GM12878 (cell line): ENCODE data around the gene OR2M3. TPM values are rescaled to one million over a fixed set of nuclear protein-coding genes. Genes with fewer than 3 reads are reported as not detected.
"Not testable (repeated sequence)": the region's sequence is repeated elsewhere in the genome, so short reads cannot be mapped to it uniquely, and the experiment has no call there.

ENCODE experiments used
- ATAC-seq: fragments of 200-7000 bp; cut with Tn5 transposase; 3 replicates; pipeline ENCODE4 v1.9.1; 2020; ENCODE audit warnings: mild to moderate bottlenecking, moderate library complexity
- BruUV-seq: library from RNA; stranded (reverse); fragments of 400-500 nt; replicated peaks from 2 replicates; lab custom pipeline; 2021; lab: Mats Ljungman, UMichigan
- CTCF ChIA-PET: fragments of 300-600 bp; sonication (Branson Sonifier 250); formaldehyde crosslinking; extraction: SDS; loops from one replicate; lab custom pipeline; 2021; ENCODE audit warnings: inconsistent platforms; lab: Yijun Ruan, JAX
- POLR2A ChIA-PET: fragments of 350-600 bp; formaldehyde crosslinking; extraction: SDS; loops from one replicate; lab custom pipeline; 2021; ENCODE audit warnings: inconsistent platforms; lab: Charles Lee
- RAD21 ChIA-PET: fragments of 300-600 bp; sonication (Branson Sonifier 250); formaldehyde crosslinking; loops from one replicate; lab custom pipeline; 2023; ENCODE audit warnings: antibody characterized with exemption; ENCODE audit not compliant: unreplicated experiment; lab: Charles Lee
- SMC1A ChIA-PET: fragments of 300-600 bp; sonication (Branson Sonifier 250); formaldehyde crosslinking; loops from one replicate; lab custom pipeline; 2023; ENCODE audit not compliant: unreplicated experiment, uncharacterized antibody; lab: Charles Lee
- DNase-seq: peaks from one replicate; pipeline ENCODE4 v3.0.0-alpha.2; 2011; ENCODE audit warnings: low read depth, low spot score
- FAIRE-seq: peaks from 3 replicates; lab custom pipeline; 2011; peaks lifted over from hg19 to GRCh38; lab: Jason Lieb, UNC
- H2AFZ ChIP-seq: 2 replicates; pipeline ENCODE4 v1.6.0; 2011; ENCODE audit warnings: low read depth, low read length, control low read depth; ENCODE audit not compliant: control insufficient read depth
- H3K27ac ChIP-seq: 2 replicates; pipeline ENCODE4 v1.5.1; 2011; ENCODE audit warnings: control low read depth; ENCODE audit not compliant: control insufficient read depth, insufficient read depth
- H3K27me3 ChIP-seq, 2 experiments: replicated peaks in 1 of 2; 2 replicates each; pipeline versions ENCODE4 v1.6.0 to v1.6.1; 2011; ENCODE audit warnings: low read length in 1 of 2; ENCODE audit not compliant: control insufficient read depth in 2 of 2, insufficient read depth in 2 of 2
- H3K36me3 ChIP-seq, 2 experiments: 2 replicates each; pipeline ENCODE4 v1.5.1; 2011; ENCODE audit warnings: low read length in 1 of 2; ENCODE audit not compliant: control insufficient read depth in 2 of 2, insufficient read depth in 2 of 2
- H3K4me1 ChIP-seq: 2 replicates; pipeline ENCODE4 v1.6.1; 2011; ENCODE audit warnings: mild to moderate bottlenecking, low read length, moderate library complexity, mixed read lengths; ENCODE audit not compliant: control insufficient read depth, insufficient read depth
- H3K4me2 ChIP-seq: 2 replicates; pipeline ENCODE4 v1.6.0; 2011; ENCODE audit warnings: control low read depth; ENCODE audit not compliant: control insufficient read depth, insufficient read depth
- H3K4me3 ChIP-seq: fragments of 200-600 bp; sonication (generic); 2 replicates; pipeline ENCODE4 v1.5.1; 2016
- H3K79me2 ChIP-seq: 2 replicates; pipeline ENCODE4 v1.6.0; 2011; ENCODE audit warnings: low read length; ENCODE audit not compliant: control insufficient read depth, insufficient read depth
- H3K9ac ChIP-seq: 2 replicates; pipeline ENCODE4 v1.8.0; 2011; ENCODE audit warnings: low read length, control low read depth, mixed read lengths; ENCODE audit not compliant: control insufficient read depth, insufficient read depth
- H3K9me3 ChIP-seq: replicated peaks from 3 replicates; pipeline ENCODE4 v1.5.1; 2011; ENCODE audit warnings: mild to moderate bottlenecking, low read length; ENCODE audit not compliant: control insufficient read depth, insufficient read depth
- H4K20me1 ChIP-seq: 2 replicates; pipeline ENCODE4 v1.6.0; 2011; ENCODE audit not compliant: control insufficient read depth, insufficient read depth
- WGBS: methylation state at CpG from one replicate; pipeline ENCODE4 v1.1.6; 2016; ENCODE audit warnings: low lambda C conversion rate; ENCODE audit not compliant: insufficient replicate concordance, insufficient coverage; ENCODE audit errors: missing lambda C conversion rate; 5-methylcytosine and 5-hydroxymethylcytosine counted together
- in situ Hi-C: fragments of 300-500 bp; cut with MboI; formaldehyde crosslinking; loops from 9 replicates; pipeline ENCODE4 v1.14.3; 2018; ENCODE audit warnings: mixed read lengths
- intact Hi-C: fragments of 100-400 bp; cut with micrococcal nuclease; formaldehyde crosslinking; loops from one replicate; pipeline ENCODE4 v1.14.2; 2022; ENCODE audit not compliant: unreplicated experiment
- polyA plus RNA-seq, 11 experiments: library from polyadenylated mRNA; depleted of rRNA in 4 of 11; unstranded in 6 of 11; stranded (reverse) in 5 of 11; fragments of >200 nt; fragmentation: Nextera tagmentation in 4 of 11; fragmentation: Illumina TruSeq in 1 of 11; extraction: Ambion mirVana in 4 of 11; extraction: Trizol in 1 of 11; gene quantifications; 1 replicate in 1 of 11; 2 replicates in 10 of 11; pipeline versions ENCODE4 v1.2.1 to v1.2.3, GENCODE V29; 2011 to 2016; ENCODE audit warnings: inconsistent platforms in 2 of 11, missing spikeins in 2 of 11, low read depth in 1 of 11
- total RNA-seq, 4 experiments: library from RNA; depleted of rRNA in 3 of 4; stranded (reverse); fragments of >200 nt in 3 of 4; fragmentation: Illumina TruSeq in 1 of 4; extraction: Trizol in 1 of 4; gene quantifications; 2 replicates each; pipeline versions ENCODE4 v1.2.1 to v1.2.3, GENCODE V29; 2013 to 2021

The OR2M3 gene
- total and polyA plus RNA-seq, 10 of the 15 experiments (the other 5 are each of a cell fraction or from before 2014, with no cell fraction given) = 0.05 TPM; not detected in 9

DNA sequence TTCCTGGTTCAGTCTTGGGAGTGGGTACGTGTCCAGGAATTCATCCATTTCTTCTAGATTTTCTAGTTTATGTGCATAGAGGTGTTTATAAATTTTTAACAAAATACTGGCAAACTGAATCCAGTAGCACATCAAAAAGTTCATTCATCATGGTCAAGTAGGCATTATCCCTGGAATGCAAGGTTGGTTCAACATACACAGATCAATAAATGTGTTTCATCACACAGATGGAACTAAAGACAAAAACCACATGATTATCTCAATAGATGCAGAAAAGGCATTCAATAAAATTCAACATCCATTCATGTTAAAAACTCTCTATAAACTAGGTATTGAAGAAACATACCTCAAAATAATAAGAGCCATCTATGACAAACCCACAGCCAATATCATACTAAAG is 62.2 kb downstream of the OR2M3 start:
- H4K20me1 ChIP-seq, FAIRE-seq, CTCF ChIA-PET, H3K36me3 ChIP-seq, intact Hi-C loops, H3K4me2 ChIP-seq, ATAC-seq, H3K79me2 ChIP-seq, H3K9ac ChIP-seq, H3K4me1 ChIP-seq, SMC1A ChIA-PET, H3K27me3 ChIP-seq, H3K27ac ChIP-seq, H3K9me3 ChIP-seq, in situ Hi-C loops, POLR2A ChIA-PET, RAD21 ChIA-PET, DNase-seq, BruUV-seq, H2AFZ ChIP-seq, H3K4me3 ChIP-seq: not testable (repeated sequence)
- WGBS = 0% methylated on average over 1 of the region's 1 CpG

Other genes with a start within 250 kb of the OR2M3 start
Only the 7 nearest of the 17 such genes appear.
- not detected in 2 replicates for gene OR2L13, start 102.1 kb upstream of the OR2M3 start, total RNA-seq (2014; rRNA removed)
- not detected in 2 replicates for gene OR2L13, start 102.1 kb upstream of the OR2M3 start, total RNA-seq (2014; rRNA removed; fragmentation: Illumina TruSeq; extraction: Trizol)
- gene OR2L13, start 102.1 kb upstream of the OR2M3 start, total RNA-seq (2021) = not detected in 2 replicates
- 0.04 TPM in 1 of 2 replicates, not detected in the other for gene OR2L13, start 102.1 kb upstream of the OR2M3 start, polyA plus RNA-seq (2011; rRNA removed)
- not detected in 2 replicates for gene OR2L13, start 102.1 kb upstream of the OR2M3 start, polyA plus RNA-seq (2014; fragmentation: Illumina TruSeq; extraction: Trizol)
- gene OR2L13, start 102.1 kb upstream of the OR2M3 start, polyA plus RNA-seq (2014; fragmentation: Nextera tagmentation; extraction: Ambion mirVana) = not detected
- gene OR2L13, start 102.1 kb upstream of the OR2M3 start, polyA plus RNA-seq (2014; rRNA removed) = not detected in 2 replicates
- not detected for gene OR2L13, start 102.1 kb upstream of the OR2M3 start, polyA plus RNA-seq (2016; fragmentation: Nextera tagmentation; extraction: Ambion mirVana)
- gene OR2M5, start 52.1 kb upstream of the OR2M3 start, total RNA-seq (2014; rRNA removed) = not detected in 2 replicates
- not detected in 2 replicates for gene OR2M5, start 52.1 kb upstream of the OR2M3 start, total RNA-seq (2014; rRNA removed; fragmentation: Illumina TruSeq; extraction: Trizol)
- not detected in 2 replicates for gene OR2M5, start 52.1 kb upstream of the OR2M3 start, total RNA-seq (2021)
- gene OR2M5, start 52.1 kb upstream of the OR2M3 start, polyA plus RNA-seq (2011; rRNA removed) = not detected in 2 replicates
- gene OR2M5, start 52.1 kb upstream of the OR2M3 start, polyA plus RNA-seq (2014; fragmentation: Illumina TruSeq; extraction: Trizol) = not detected in 2 replicates
- gene OR2M5, start 52.1 kb upstream of the OR2M3 start, polyA plus RNA-seq (2014; fragmentation: Nextera tagmentation; extraction: Ambion mirVana) = not detected
- gene OR2M5, start 52.1 kb upstream of the OR2M3 start, polyA plus RNA-seq (2014; rRNA removed) = not detected in 2 replicates
- gene OR2M5, start 52.1 kb upstream of the OR2M3 start, polyA plus RNA-seq (2016; fragmentation: Nextera tagmentation; extraction: Ambion mirVana) = not detected
- gene OR2M2, start 22.4 kb upstream of the OR2M3 start, total RNA-seq (2014; rRNA removed) = not detected in 2 replicates
- not detected in 2 replicates for gene OR2M2, start 22.4 kb upstream of the OR2M3 start, total RNA-seq (2014; rRNA removed; fragmentation: Illumina TruSeq; extraction: Trizol)
- gene OR2M2, start 22.4 kb upstream of the OR2M3 start, total RNA-seq (2021) = not detected in 2 replicates
- gene OR2M2, start 22.4 kb upstream of the OR2M3 start, polyA plus RNA-seq (2011; rRNA removed) = not detected in 2 replicates
- not detected in 2 replicates for gene OR2M2, start 22.4 kb upstream of the OR2M3 start, polyA plus RNA-seq (2014; fragmentation: Illumina TruSeq; extraction: Trizol)
- not detected for gene OR2M2, start 22.4 kb upstream of the OR2M3 start, polyA plus RNA-seq (2014; fragmentation: Nextera tagmentation; extraction: Ambion mirVana)
- not detected in 2 replicates for gene OR2M2, start 22.4 kb upstream of the OR2M3 start, polyA plus RNA-seq (2014; rRNA removed)
- gene OR2M2, start 22.4 kb upstream of the OR2M3 start, polyA plus RNA-seq (2016; fragmentation: Nextera tagmentation; extraction: Ambion mirVana) = not detected
- not detected in 2 replicates for gene OR2M4, start 34.2 kb downstream of the OR2M3 start, total RNA-seq (2014; rRNA removed)
- not detected in 2 replicates for gene OR2M4, start 34.2 kb downstream of the OR2M3 start, total RNA-seq (2014; rRNA removed; fragmentation: Illumina TruSeq; extraction: Trizol)
- gene OR2M4, start 34.2 kb downstream of the OR2M3 start, total RNA-seq (2021) = not detected in 2 replicates
- gene OR2M4, start 34.2 kb downstream of the OR2M3 start, polyA plus RNA-seq (2011; rRNA removed) = not detected in 2 replicates
- not detected in 2 replicates for gene OR2M4, start 34.2 kb downstream of the OR2M3 start, polyA plus RNA-seq (2014; fragmentation: Illumina TruSeq; extraction: Trizol)
- not detected for gene OR2M4, start 34.2 kb downstream of the OR2M3 start, polyA plus RNA-seq (2014; fragmentation: Nextera tagmentation; extraction: Ambion mirVana)
- not detected in 2 replicates for gene OR2M4, start 34.2 kb downstream of the OR2M3 start, polyA plus RNA-seq (2014; rRNA removed)
- gene OR2M4, start 34.2 kb downstream of the OR2M3 start, polyA plus RNA-seq (2016; fragmentation: Nextera tagmentation; extraction: Ambion mirVana) = not detected
- not detected in 2 replicates for gene OR2T33, start 80.7 kb downstream of the OR2M3 start, total RNA-seq (2014; rRNA removed)
- gene OR2T33, start 80.7 kb downstream of the OR2M3 start, total RNA-seq (2014; rRNA removed; fragmentation: Illumina TruSeq; extraction: Trizol) = not detected in 2 replicates
- not detected in 2 replicates for gene OR2T33, start 80.7 kb downstream of the OR2M3 start, total RNA-seq (2021)
- not detected in 2 replicates for gene OR2T33, start 80.7 kb downstream of the OR2M3 start, polyA plus RNA-seq (2011; rRNA removed)
- not detected in 2 replicates for gene OR2T33, start 80.7 kb downstream of the OR2M3 start, polyA plus RNA-seq (2014; fragmentation: Illumina TruSeq; extraction: Trizol)
- not detected for gene OR2T33, start 80.7 kb downstream of the OR2M3 start, polyA plus RNA-seq (2014; fragmentation: Nextera tagmentation; extraction: Ambion mirVana)
- gene OR2T33, start 80.7 kb downstream of the OR2M3 start, polyA plus RNA-seq (2014; rRNA removed) = not detected in 2 replicates
- gene OR2T33, start 80.7 kb downstream of the OR2M3 start, polyA plus RNA-seq (2016; fragmentation: Nextera tagmentation; extraction: Ambion mirVana) = not detected
- gene OR2T12, start 106.2 kb downstream of the OR2M3 start, total RNA-seq (2014; rRNA removed) = not detected in 2 replicates
- gene OR2T12, start 106.2 kb downstream of the OR2M3 start, total RNA-seq (2014; rRNA removed; fragmentation: Illumina TruSeq; extraction: Trizol) = not detected in 2 replicates
- gene OR2T12, start 106.2 kb downstream of the OR2M3 start, total RNA-seq (2021) = not detected in 2 replicates
- gene OR2T12, start 106.2 kb downstream of the OR2M3 start, polyA plus RNA-seq (2011; rRNA removed) = not detected in 2 replicates
- not detected in 2 replicates for gene OR2T12, start 106.2 kb downstream of the OR2M3 start, polyA plus RNA-seq (2014; fragmentation: Illumina TruSeq; extraction: Trizol)
- not detected for gene OR2T12, start 106.2 kb downstream of the OR2M3 start, polyA plus RNA-seq (2014; fragmentation: Nextera tagmentation; extraction: Ambion mirVana)
- gene OR2T12, start 106.2 kb downstream of the OR2M3 start, polyA plus RNA-seq (2014; rRNA removed) = not detected in 2 replicates
- gene OR2T12, start 106.2 kb downstream of the OR2M3 start, polyA plus RNA-seq (2016; fragmentation: Nextera tagmentation; extraction: Ambion mirVana) = not detected
- gene OR2M7, start 127.3 kb downstream of the OR2M3 start, total RNA-seq (2014; rRNA removed) = not detected in 2 replicates
- not detected in 2 replicates for gene OR2M7, start 127.3 kb downstream of the OR2M3 start, total RNA-seq (2014; rRNA removed; fragmentation: Illumina TruSeq; extraction: Trizol)
- gene OR2M7, start 127.3 kb downstream of the OR2M3 start, total RNA-seq (2021) = not detected in 2 replicates
- not detected in 2 replicates for gene OR2M7, start 127.3 kb downstream of the OR2M3 start, polyA plus RNA-seq (2011; rRNA removed)
- gene OR2M7, start 127.3 kb downstream of the OR2M3 start, polyA plus RNA-seq (2014; fragmentation: Illumina TruSeq; extraction: Trizol) = not detected in 2 replicates
- gene OR2M7, start 127.3 kb downstream of the OR2M3 start, polyA plus RNA-seq (2014; fragmentation: Nextera tagmentation; extraction: Ambion mirVana) = not detected
- gene OR2M7, start 127.3 kb downstream of the OR2M3 start, polyA plus RNA-seq (2014; rRNA removed) = not detected in 2 replicates
- gene OR2M7, start 127.3 kb downstream of the OR2M3 start, polyA plus RNA-seq (2016; fragmentation: Nextera tagmentation; extraction: Ambion mirVana) = not detected